HCT116 (cell line): Measurements from ENCODE around the gene PCDHGB5. TPM values are rescaled to one million over a fixed set of nuclear protein-coding genes. Genes with fewer than 3 reads are reported as not detected.

ENCODE experiments used
- ATAC-seq: fragments of 200-7000 bp; cut with Tn5 transposase; 2 replicates; pipeline ENCODE4 v1.9.1; 2020; ENCODE audit warnings: mild to moderate bottlenecking, moderate library complexity
- BruUV-seq: library from RNA; stranded (reverse); fragments of 400-500 nt; replicated peaks from 2 replicates; lab custom pipeline; 2021; lab: Mats Ljungman, UMichigan
- CTCF ChIA-PET: fragments of 300-600 bp; sonication (Branson Sonifier 250); formaldehyde crosslinking; loops from one replicate; lab custom pipeline; 2021; ENCODE audit warnings: antibody characterized with exemption; lab: Charles Lee
- POLR2A ChIA-PET: fragments of 300-600, 350-600 bp; sonication (Branson Sonifier 250); formaldehyde crosslinking; loops from one replicate; lab custom pipeline; 2021; ENCODE audit warnings: antibody characterized with exemption; lab: Charles Lee
- RAD21 ChIA-PET, 2 experiments: fragments of 300-600 bp; sonication (Branson Sonifier 250); formaldehyde crosslinking; loops; one replicate each; lab custom pipeline; 2023; ENCODE audit warnings: low total read pairs in 2 of 2; ENCODE audit not compliant: uncharacterized antibody in 2 of 2, unreplicated experiment in 2 of 2, low non-redundant PET in 1 of 2; lab: Charles Lee
- DNase-seq: peaks from one replicate; pipeline ENCODE4 v3.0.0-alpha.2; 2010; ENCODE audit warnings: low read depth, low spot score
- H2AFZ ChIP-seq: fragments of 200-600 bp; shearing (Covaris generic), sonication (generic); 2 replicates; pipeline ENCODE4 v1.6.1; 2017; ENCODE audit warnings: low read depth, mixed run types, mixed read lengths, antibody characterized with exemption, low read length; ENCODE audit not compliant: poor library complexity, severe bottlenecking
- H3K27ac ChIP-seq: 2 replicates; pipeline ENCODE4 v1.5.1; 2012; ENCODE audit warnings: low read depth, low read length
- H3K27me3 ChIP-seq: fragments of 200-600 bp; sonication (generic); 2 replicates; pipeline ENCODE4 v1.6.1; 2016; ENCODE audit warnings: mixed run types, low read length, mixed read lengths; ENCODE audit not compliant: insufficient read depth
- H3K36me3 ChIP-seq, 2 experiments: fragments of 200-500 bp in 1 of 2; fragments of 200-600 bp in 1 of 2; sonication (Bioruptor generic) in 1 of 2; sonication (generic) in 1 of 2; 2 replicates each; pipeline versions ENCODE4 v1.5.1 to v1.6.1; 2014 to 2016; ENCODE audit warnings: low read length in 2 of 2, inconsistent platforms in 1 of 2, mixed read lengths in 1 of 2, mixed run types in 1 of 2; ENCODE audit not compliant: insufficient read depth in 2 of 2, control insufficient read depth in 1 of 2
- H3K4me1 ChIP-seq, 2 experiments: fragments of 200-600 bp in 1 of 2; sonication (generic) in 1 of 2; 2 replicates each; pipeline versions ENCODE4 v1.5.1 to v1.6.1; 2012 to 2017; ENCODE audit warnings: low read length in 2 of 2, inconsistent platforms in 1 of 2, mild to moderate bottlenecking in 1 of 2, mixed read lengths in 1 of 2, mixed run types in 1 of 2, moderate library complexity in 1 of 2; ENCODE audit not compliant: insufficient read depth in 2 of 2, control insufficient read depth in 1 of 2
- H3K4me2 ChIP-seq: fragments of 200-600 bp; sonication (generic); 2 replicates; pipeline ENCODE4 v1.6.1; 2017; ENCODE audit warnings: mixed run types, low read length, mixed read lengths
- H3K4me3 ChIP-seq, 2 experiments: fragments of 200-600 bp in 1 of 2; sonication (generic) in 1 of 2; replicated peaks in 1 of 2; 2 replicates each; pipeline ENCODE4 v1.5.1; 2011 to 2016; ENCODE audit warnings: low read length in 2 of 2, control low read depth in 1 of 2, low read depth in 1 of 2, mild to moderate bottlenecking in 1 of 2, mixed read lengths in 1 of 2, mixed run types in 1 of 2
- H3K79me2 ChIP-seq: fragments of 200-600 bp; sonication (generic); 2 replicates; pipeline ENCODE4 v1.6.1; 2017; ENCODE audit warnings: mild to moderate bottlenecking, mixed run types, low read length, moderate library complexity, mixed read lengths; ENCODE audit not compliant: insufficient read depth
- H3K9ac ChIP-seq: fragments of 200-600 bp; sonication (generic); 2 replicates; pipeline ENCODE4 v1.6.1; 2016; ENCODE audit warnings: low read length, mixed read lengths
- H3K9me2 ChIP-seq: fragments of 200-600 bp; sonication (generic), shearing (Covaris generic); 2 replicates; pipeline ENCODE4 v1.6.1; 2017; ENCODE audit warnings: mixed run types, mild to moderate bottlenecking, moderate library complexity; ENCODE audit not compliant: insufficient read depth
- H3K9me3 ChIP-seq, 2 experiments: fragments of 200-500 bp in 1 of 2; fragments of 200-600 bp in 1 of 2; sonication (Bioruptor generic) in 1 of 2; sonication (generic) in 1 of 2; 2 replicates each; pipeline ENCODE4 v1.6.1; 2014 to 2017; ENCODE audit warnings: low read length in 2 of 2, mixed read lengths in 2 of 2, inconsistent platforms in 1 of 2, low read depth in 1 of 2, mild to moderate bottlenecking in 1 of 2, mixed run types in 1 of 2, moderate library complexity in 1 of 2; ENCODE audit not compliant: control insufficient read depth in 1 of 2, insufficient read depth in 1 of 2
- H4K20me1 ChIP-seq: fragments of 200-600 bp; sonication (generic), shearing (Covaris generic); 2 replicates; pipeline ENCODE4 v1.6.1; 2017; ENCODE audit warnings: mixed run types, mild to moderate bottlenecking, moderate library complexity; ENCODE audit not compliant: insufficient read depth
- EZH2 ChIP-seq: fragments of 200-600 bp; sonication (generic); IDR thresholded peaks from 2 replicates; pipeline ENCODE4 v1.6.1; 2017; ENCODE audit warnings: antibody characterized with exemption, mixed run types
- FOSL1 ChIP-seq: IDR thresholded peaks from 2 replicates; pipeline ENCODE4 v1.6.1; 2012; ENCODE audit warnings: low read depth
- POLR2A ChIP-seq: IDR thresholded peaks from 2 replicates; pipeline ENCODE4 v1.7.0; 2011; ENCODE audit warnings: borderline replicate concordance; ENCODE audit not compliant: insufficient read depth, insufficient read length; ENCODE audit errors: extremely low read depth
- POLR2AphosphoS5 ChIP-seq: IDR thresholded peaks from 2 replicates; pipeline ENCODE4 v1.6.1; 2011; ENCODE audit warnings: mild to moderate bottlenecking, low read depth, low read length, moderate library complexity
- SIN3A ChIP-seq: IDR thresholded peaks from 2 replicates; pipeline ENCODE4 v1.6.1; 2012; ENCODE audit warnings: low read depth
- SP1 ChIP-seq: IDR thresholded peaks from 2 replicates; pipeline ENCODE4 v1.6.1; 2012; ENCODE audit warnings: low read depth
- ZBTB33 ChIP-seq: IDR thresholded peaks from 2 replicates; pipeline ENCODE4 v1.6.1; 2011; ENCODE audit warnings: mild to moderate bottlenecking, low read length, moderate library complexity; ENCODE audit not compliant: insufficient replicate concordance; ENCODE audit errors: extremely low read depth
- intact Hi-C: fragments of 100-400 bp; cut with micrococcal nuclease; formaldehyde crosslinking; loops from 2 replicates; pipeline ENCODE4 v1.10.0; 2022
- total RNA-seq: library from RNA; stranded (reverse); gene quantifications from one replicate; pipeline ENCODE4 v1.2.1, GENCODE V29; 2021; ENCODE audit not compliant: unreplicated experiment

The PCDHGB5 gene
- total RNA-seq, 1 experiment from 2014 or later = 0.15 TPM

- Histone ChIP-seq H3K4me3 (no peak overlapping the region), H2AFZ (no peak overlapping the region), H3K79me2 (no peaks in the 10 kb centered on the region), H3K27me3 (no peaks in the 10 kb centered on the region), H3K27ac (no peak overlapping the region), H3K36me3 (no peaks in the 10 kb centered on the region), H3K9me2 (no peaks in the 10 kb centered on the region), H3K9me3 (peaks cover 5 to 6% of the 10 kb centered on the region in 2 experiments; a peak in 2 of 4 replicates), H3K4me2 (no peak overlapping the region), H3K4me1 (no peaks in the 10 kb centered on the region), H3K9ac (no peak overlapping the region), H4K20me1 (no peaks in the 10 kb centered on the region)
- ChIA-PET CTCF (interaction anchor here (0.8 to 1.1 kb wide), 2 partner anchors 53 to 203 kb away, joined by 3 to 6 read pairs; partner anchors contain the start of gene PCDHGA10), POLR2A (no interaction called here), RAD21 (no interaction called here)
- BruUV-seq = no TSS peak
- TF ChIP-seq POLR2AphosphoS5 = no peak
- TF ChIP-seq EZH2 = no peak
- TF ChIP-seq POLR2A = no peak
- TF ChIP-seq SIN3A = no peak
- intact Hi-C loops = no loop called here
- ATAC-seq (no peak), DNase-seq (no peak)
Observed at GRCh38 chr5:141360685-141361084, 37.1 kb upstream of the PCDHGB5 start.

- Histone ChIP-seq H3K4me2 (no peak overlapping the region), H3K79me2 (no peaks in the 10 kb centered on the region), H3K9me3 (peaks cover 5 to 6% of the 10 kb centered on the region in 2 experiments; a peak in 2 of 4 replicates), H3K9me2 (no peaks in the 10 kb centered on the region), H3K27ac (no peak overlapping the region), H3K27me3 (no peaks in the 10 kb centered on the region), H3K4me1 (no peaks in the 10 kb centered on the region), H3K36me3 (no peaks in the 10 kb centered on the region), H2AFZ (no peak overlapping the region), H3K4me3 (no peak overlapping the region), H3K9ac (no peak overlapping the region), H4K20me1 (no peaks in the 10 kb centered on the region)
- no TSS peak for BruUV-seq
- ChIA-PET POLR2A (no interaction called here), CTCF (no interaction called here), RAD21 (no interaction called here)
- intact Hi-C loops = no loop called here
- ATAC-seq = no peak
- TF ChIP-seq ZBTB33 (no peak), FOSL1 (no peak), SP1 (no peak)
- DNase-seq = no peak
Observed at GRCh38 chr5:141362719-141363118, 35.0 kb upstream of the PCDHGB5 start.
